Heart right ventricle (tissue), 16 donors: ENCODE results near the gene HMCN2. TPM values are rescaled to one million over a fixed set of nuclear protein-coding genes. Genes with fewer than 3 reads are reported as not detected.

ENCODE experiments used
- ATAC-seq, 8 donors: fragments of 200-7000 bp; cut with Tn5 transposase; one replicate each; pipeline ENCODE4 v1.9.1; 2020; ENCODE audit warnings: mild to moderate bottlenecking in 8 of 8, moderate library complexity in 8 of 8, moderate number of reproducible peaks in 1 of 8
- DNase-seq, 2 donors: peaks; one replicate each; pipeline ENCODE4 v3.0.0-alpha.2; 2020
- H3K27ac ChIP-seq, 10 donors: fragments of 200-600 bp; sonication (generic) in 2 of 10; one replicate each; pipeline versions ENCODE4 v1.5.0 to v1.8.0; 2020 to 2022; ENCODE audit warnings: mild to moderate bottlenecking in 3 of 10
- H3K27me3 ChIP-seq, 7 donors: fragments of 200-600 bp; one replicate each; pipeline ENCODE4 v1.8.0; 2021 to 2022; ENCODE audit warnings: mild to moderate bottlenecking in 2 of 7
- H3K36me3 ChIP-seq, 9 donors: fragments of 200-600 bp; sonication (generic) in 1 of 9; one replicate each; pipeline versions ENCODE4 v1.5.0 to v1.8.0; 2020 to 2022; ENCODE audit warnings: mild to moderate bottlenecking in 2 of 9
- H3K4me1 ChIP-seq, 9 donors: fragments of 200-600 bp; sonication (generic) in 1 of 9; one replicate each; pipeline versions ENCODE4 v1.5.0 to v1.8.0; 2020 to 2022; ENCODE audit warnings: mild to moderate bottlenecking in 4 of 9
- H3K4me3 ChIP-seq, 10 donors: fragments of 200-600 bp; sonication (generic) in 2 of 10; one replicate each; pipeline versions ENCODE4 v1.5.0 to v1.8.0; 2020 to 2022; ENCODE audit warnings: mild to moderate bottlenecking in 7 of 10, moderate library complexity in 2 of 10
- H3K9me3 ChIP-seq, 11 donors: fragments of 200-600 bp in 10 of 11; sonication (generic) in 2 of 11; one replicate each; pipeline versions ENCODE4 v1.5.0 to v1.8.0; 2013 to 2022; ENCODE audit warnings: mild to moderate bottlenecking in 2 of 11, control low read depth in 1 of 11, moderate library complexity in 1 of 11
- WGBS, 2 donors: extraction: QIAGEN DNeasy Blood & Tissue Kit; methylation state at CpG; one replicate each; pipeline ENCODE4 v1.1.7; 2013; ENCODE audit warnings: inconsistent platforms in 1 of 2; 5-methylcytosine and 5-hydroxymethylcytosine counted together
- intact Hi-C, 10 donors: fragments of 100-400 bp; cut with DNase I; formaldehyde crosslinking; loops; one replicate each; pipeline versions ENCODE4 v1.11.1 to v1.14.2; 2022
- polyA plus RNA-seq, 2 donors: library from polyadenylated mRNA; stranded (reverse); fragments of 200-250 nt; gene quantifications; one replicate each; pipeline ENCODE4 v1.2.3, GENCODE V29; 2013
- total RNA-seq, 10 donors: library from RNA; stranded (reverse); fragmentation: NEBNext Ultra II Directional in 3 of 10; extraction: Animal tissue kit (Norgen Biotek cat#: 25700) in 3 of 10; gene quantifications; one replicate each; pipeline versions ENCODE4 v1.2.1 to v1.2.4, GENCODE V29; 2021 to 2023
- TF ChIP-seq, protein P1 (sequence below), 9 donors: fragments of 200-600 bp; sonication (generic) in 2 of 9; IDR thresholded peaks; one replicate each; pipeline versions ENCODE4 v1.5.0 to v1.8.0; 2021 to 2022; ENCODE audit warnings: antibody characterized with exemption in 9 of 9, mild to moderate bottlenecking in 5 of 9, moderate library complexity in 1 of 9
- donor health status: Arrhythmogenic right ventricular cardiomyopathy.
- donor health status: ischemic (EF 13 %, LVEDD 7.1; RV severe dilation, severe dysfunction).
- donor health status: healthy with polysubstance abuse.
- donor health status: DM: no; HTN: yes; CAD: no.
- donor health status: DM: no; HTN: no; CAD: no.
- donor health status: ischemic (EF 25% LVEDD 6.9; RV normal size, moderate dysfunction).
- donor health status: ischemic (EF 25% LVEDD 5.7; RV mildly dilated, moderate dysfunction).
- donor health status: healthy.
- donor health status: DM: yes; HTN: yes; CAD: no.
- donor health status: Ischemic cardiomyopathy.
- donor health status: ischemic (EF 35%, LVEDD 5.7; RV mildly dilated, moderate dysfunction).
- donor health status: nonischemic (EF 11% LVEDD 7.7; RV severe dilation, severe dysfunction).
- donor health status: DM: yes; HTN: yes; CAD: no.
- donor health status: PGD.
- donor health status: ischemic (EF 29% LVEDD 5.4; RV normal size, mild dysfunction).
- donor health status: nonischemic (EF 23%, LVEDD 6.1; RV moderate dilation, normal function).

Gene HMCN2
- total and polyA plus RNA-seq, 12 donors = 2.6 to 10.2 (median 4.9) TPM

GRCh38 chr9:130385257-130385656, 119.7 kb downstream of the HMCN2 start:
- Histone ChIP-seq H3K27me3 (peaks cover 0 to 6% (median 0%) of the 10 kb centered on the region in 7 donors), H3K4me1 (no peaks in the 10 kb centered on the region), H3K9me3 (no peaks in the 10 kb centered on the region), H3K36me3 (peaks cover 0 to 14% (median 0%) of the 10 kb centered on the region in 9 donors), H3K4me3 (no peak overlapping the region), H3K27ac (no peak overlapping the region)
- DNase-seq (no peak), ATAC-seq (no peak)
- intact Hi-C loops = no loop called here
- TF ChIP-seq, protein P1, sequence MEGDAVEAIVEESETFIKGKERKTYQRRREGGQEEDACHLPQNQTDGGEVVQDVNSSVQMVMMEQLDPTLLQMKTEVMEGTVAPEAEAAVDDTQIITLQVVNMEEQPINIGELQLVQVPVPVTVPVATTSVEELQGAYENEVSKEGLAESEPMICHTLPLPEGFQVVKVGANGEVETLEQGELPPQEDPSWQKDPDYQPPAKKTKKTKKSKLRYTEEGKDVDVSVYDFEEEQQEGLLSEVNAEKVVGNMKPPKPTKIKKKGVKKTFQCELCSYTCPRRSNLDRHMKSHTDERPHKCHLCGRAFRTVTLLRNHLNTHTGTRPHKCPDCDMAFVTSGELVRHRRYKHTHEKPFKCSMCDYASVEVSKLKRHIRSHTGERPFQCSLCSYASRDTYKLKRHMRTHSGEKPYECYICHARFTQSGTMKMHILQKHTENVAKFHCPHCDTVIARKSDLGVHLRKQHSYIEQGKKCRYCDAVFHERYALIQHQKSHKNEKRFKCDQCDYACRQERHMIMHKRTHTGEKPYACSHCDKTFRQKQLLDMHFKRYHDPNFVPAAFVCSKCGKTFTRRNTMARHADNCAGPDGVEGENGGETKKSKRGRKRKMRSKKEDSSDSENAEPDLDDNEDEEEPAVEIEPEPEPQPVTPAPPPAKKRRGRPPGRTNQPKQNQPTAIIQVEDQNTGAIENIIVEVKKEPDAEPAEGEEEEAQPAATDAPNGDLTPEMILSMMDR (IDR thresholded peaks at IDR 0.05) = no peak
- WGBS, 2 donors = 84 to 86% methylated on average over 11 of the region's 11 CpGs

- Histone ChIP-seq H3K36me3 (peaks cover 0 to 15% (median 0%) of the 10 kb centered on the region in 9 donors), H3K27me3 (peaks cover 0 to 6% (median 0%) of the 10 kb centered on the region in 7 donors), H3K4me3 (no peak overlapping the region), H3K9me3 (no peaks in the 10 kb centered on the region), H3K27ac (no peak overlapping the region), H3K4me1 (no peaks in the 10 kb centered on the region)
- intact Hi-C loops = no loop called here
- ATAC-seq (no peak), DNase-seq (no peak)
- WGBS, 2 donors = 82 to 87% methylated on average over 8 of the region's 8 CpGs
- TF ChIP-seq, protein P1 (IDR thresholded peaks at IDR 0.05) = no peak
Measured at GRCh38 chr9:130387398-130387797, 121.8 kb downstream of the HMCN2 start.

- TF ChIP-seq, protein P1 (IDR thresholded peaks at IDR 0.05) = no peak
- WGBS, 2 donors = 88 to 91% methylated on average over 4 of the region's 4 CpGs
- peaks cover 0 to 15% (median 0%) of the 10 kb centered on the region in 9 donors for H3K36me3 ChIP-seq
- H3K4me3 ChIP-seq = no peak overlapping the region
- H3K4me1 ChIP-seq = no peaks in the 10 kb centered on the region
- no peak overlapping the region for H3K27ac ChIP-seq
- ATAC-seq = no peak
- no peaks in the 10 kb centered on the region for H3K9me3 ChIP-seq
- peaks cover 0 to 6% (median 0%) of the 10 kb centered on the region in 7 donors for H3K27me3 ChIP-seq
- intact Hi-C loops = no loop called here
- no peak for DNase-seq
Measured at GRCh38 chr9:130387905-130388304, 122.3 kb downstream of the HMCN2 start.

GRCh38 chr9:130390390-130390789, 124.8 kb downstream of the HMCN2 start:
- TF ChIP-seq, protein P1 (IDR thresholded peaks at IDR 0.05) = no peak
- Histone ChIP-seq H3K9me3 (no peaks in the 10 kb centered on the region), H3K4me1 (no peaks in the 10 kb centered on the region), H3K27me3 (peaks cover 0 to 1% (median 0%) of the 10 kb centered on the region in 7 donors), H3K4me3 (no peak overlapping the region), H3K36me3 (peaks cover 0 to 15% (median 0%) of the 10 kb centered on the region in 9 donors), H3K27ac (no peak overlapping the region)
- 60 to 69% methylated on average over 7 of the region's 7 CpGs for WGBS, 2 donors
- intact Hi-C loops = no loop called here
- ATAC-seq (no peak), DNase-seq (no peak)
